Putamen (tissue), 1 donor: ENCODE results near the gene KDM4B.
A peak's percentile ranks its signal among the peaks of the same experiment; 100 is the strongest.
"Not testable (repeated sequence)": the region's sequence is repeated elsewhere in the genome, so short reads cannot be mapped to it uniquely, and the experiment has no call there.

Source experiments
- DNase-seq: peaks from one replicate; pipeline ENCODE4 v3.0.0-alpha.2; 2016; ENCODE audit warnings: low spot score

KDM4B gene

GRCh38 chr19:5013761-5014160 is 44.8 kb downstream of the KDM4B start:
- no peak for DNase-seq

DNA sequence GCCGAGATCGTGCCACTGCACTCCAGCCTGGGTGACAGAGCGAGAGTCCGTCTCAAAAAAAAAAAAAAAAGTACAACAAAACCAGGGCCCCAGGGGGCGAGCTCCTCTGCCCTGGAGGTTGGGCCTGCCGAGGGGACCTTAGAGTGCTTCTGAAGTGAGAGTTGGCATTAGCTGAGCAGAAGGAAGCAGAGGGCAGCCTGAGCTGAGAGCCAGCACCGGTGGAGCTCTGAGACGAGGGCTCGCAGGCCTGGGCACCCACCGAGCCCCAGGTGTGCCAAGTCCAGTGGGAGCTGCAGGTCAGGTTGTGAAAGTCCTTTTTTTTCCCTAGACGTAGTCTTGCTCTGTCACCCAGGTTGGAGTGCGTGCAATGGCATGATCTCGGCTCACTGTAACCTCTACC is 46.0 kb downstream of the KDM4B start:
- DNase-seq = no peak

DNA sequence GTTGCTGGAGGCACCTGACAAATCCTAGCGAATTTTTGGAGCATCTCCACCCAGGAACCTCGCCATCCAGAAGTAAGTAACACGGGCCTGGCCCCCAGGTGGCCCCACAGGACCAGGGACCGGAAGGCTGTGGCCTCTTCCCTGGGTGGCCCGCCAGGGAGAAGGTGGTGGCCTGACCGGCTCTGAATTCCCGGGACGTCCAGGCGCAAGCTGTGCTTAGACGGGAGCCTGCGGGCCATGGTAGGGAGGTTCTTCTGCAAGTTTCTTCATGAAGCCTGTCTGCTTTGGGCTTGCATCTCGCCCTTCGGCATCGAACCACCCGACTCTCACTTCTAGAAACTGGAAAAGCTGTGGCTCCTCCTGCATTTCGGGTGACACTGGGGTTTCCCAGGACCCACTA is 47.4 kb downstream of the KDM4B start:
- no peak for DNase-seq

- no peak for DNase-seq
Observed at GRCh38 chr19:5016781-5017180, 47.9 kb downstream of the KDM4B start.

GRCh38 chr19:5017235-5017634 is 48.3 kb downstream of the KDM4B start:
- no peak for DNase-seq

DNA sequence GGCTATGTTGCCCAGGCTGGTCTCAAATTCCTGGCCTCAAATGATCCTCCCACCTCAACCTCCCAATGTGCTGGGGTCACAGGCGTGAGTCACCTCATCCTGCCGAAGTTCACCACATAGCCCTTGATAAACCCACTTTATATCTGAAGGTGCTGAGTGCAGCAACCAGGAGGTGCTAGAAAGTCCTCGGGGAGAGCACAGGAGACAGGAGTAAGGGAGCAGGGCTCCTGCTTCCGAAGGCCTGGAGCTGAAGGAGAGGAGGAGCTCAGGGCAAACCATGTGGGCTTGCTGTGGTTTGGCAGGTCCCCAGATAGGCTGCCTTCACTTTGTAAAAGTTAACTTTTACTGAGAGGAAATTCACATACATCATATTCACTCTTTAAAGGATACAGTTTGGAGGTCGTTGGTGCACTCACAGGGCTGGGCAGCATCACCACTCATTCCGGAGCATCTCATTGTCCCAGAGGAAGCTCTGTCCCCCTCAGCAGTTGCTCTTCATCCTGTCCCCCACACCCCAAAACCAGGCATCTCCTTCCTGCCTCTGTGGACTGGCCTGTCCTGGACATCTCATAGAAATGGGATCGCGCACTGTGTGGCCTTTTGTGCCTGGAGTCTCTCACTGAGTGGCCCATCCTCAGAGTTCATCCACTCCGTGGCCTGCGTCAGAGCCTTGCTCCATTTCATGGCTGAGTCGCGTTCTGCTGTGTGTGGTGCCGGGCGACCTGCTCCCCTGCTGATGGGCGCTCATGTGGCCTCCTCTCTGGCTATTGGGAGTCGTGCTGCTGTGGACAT is 49.5 kb downstream of the KDM4B start:
- DNase-seq = no peak

DNA sequence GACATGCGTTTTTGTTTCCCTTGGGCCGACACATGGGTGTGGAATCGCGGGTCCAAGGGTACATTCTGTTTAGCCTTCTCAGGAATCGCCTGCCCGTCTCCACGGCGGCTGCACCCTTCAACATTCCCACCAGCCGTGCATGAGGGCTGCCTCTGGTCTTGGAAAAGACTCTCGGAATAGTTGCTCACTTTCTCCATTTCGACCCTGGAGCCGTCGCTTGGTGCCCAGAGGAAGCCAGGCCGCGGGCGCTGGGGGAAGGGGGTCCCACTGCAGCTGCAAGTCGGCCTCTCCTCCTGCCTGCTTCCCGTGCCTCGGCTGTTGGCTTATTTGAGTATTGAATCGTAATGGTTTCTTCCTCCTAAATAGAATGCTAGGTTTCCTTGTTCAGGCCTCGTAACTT is 51.5 kb downstream of the KDM4B start:
- DNase-seq = no peak

DNA sequence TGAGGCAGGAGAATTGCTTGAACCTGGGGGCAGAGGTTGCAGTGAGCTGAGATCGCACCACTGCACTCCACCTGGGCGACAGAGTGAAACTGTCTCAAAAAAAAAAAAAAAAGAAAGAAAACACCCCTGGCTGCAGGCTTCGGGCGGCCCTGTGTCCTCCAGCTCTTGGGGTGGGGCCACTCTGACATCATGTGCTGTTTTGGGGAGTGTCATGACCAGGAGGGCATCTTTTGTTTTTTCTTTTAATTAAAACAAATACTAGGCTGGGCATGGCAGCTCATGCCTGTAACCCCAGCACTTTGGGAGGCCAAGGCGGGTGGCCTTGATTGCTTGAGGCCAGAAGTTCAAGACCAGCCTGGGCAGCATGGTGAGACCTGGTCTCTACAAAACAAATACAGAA is 52.1 kb downstream of the KDM4B start:
- DNase-seq = no peak

- no peak for DNase-seq
Observed at GRCh38 chr19:5022066-5022860, 53.4 kb downstream of the KDM4B start.

DNA sequence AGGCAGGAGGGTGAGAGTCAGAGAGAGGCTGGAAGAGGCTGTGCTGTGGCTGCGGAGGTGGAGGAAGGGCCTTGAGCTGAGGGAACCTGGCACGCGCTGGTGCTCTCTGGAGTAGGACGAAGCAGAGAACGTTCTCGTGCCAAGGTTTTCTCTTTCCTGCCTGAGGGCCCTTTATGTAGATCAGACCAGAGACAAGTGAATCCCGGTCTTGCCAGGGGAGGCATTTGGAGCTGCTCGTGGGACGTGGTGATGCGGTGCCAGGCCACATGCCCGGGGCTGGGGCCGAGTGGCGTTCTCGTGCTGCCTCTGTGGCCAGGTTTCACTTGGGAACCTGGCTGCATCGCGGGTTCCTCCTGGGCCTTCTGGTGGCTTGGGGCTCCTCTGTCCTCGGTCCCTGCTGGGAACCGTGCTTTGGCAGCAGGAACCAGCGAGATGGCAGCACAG is 54.2 kb downstream of the KDM4B start:
- no peak for DNase-seq

- DNase-seq = no peak
Observed at GRCh38 chr19:5024282-5024681, 55.4 kb downstream of the KDM4B start.

DNA sequence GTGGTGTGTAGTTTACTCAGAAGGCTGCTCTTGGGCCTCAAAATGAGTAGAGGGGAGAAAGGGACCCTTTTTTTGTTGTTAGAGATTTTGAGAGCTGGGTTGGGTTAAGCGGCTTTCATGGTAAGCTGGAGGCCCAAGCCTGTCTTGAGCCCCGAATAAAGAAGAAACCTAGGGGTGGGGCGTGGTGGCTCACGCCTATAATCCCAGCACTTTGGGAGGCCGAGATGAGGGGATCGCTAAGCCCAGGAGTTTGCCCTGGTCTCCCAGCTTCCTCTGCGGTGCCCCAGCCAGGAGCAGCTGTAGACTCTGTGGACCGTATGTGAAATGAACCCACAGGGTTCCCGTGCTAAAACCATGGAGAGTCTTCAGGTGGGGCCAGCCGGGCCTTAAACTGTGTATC is 56.1 kb downstream of the KDM4B start:
- no peak for DNase-seq

GRCh38 chr19:5026706-5027273 is 57.9 kb downstream of the KDM4B start:
- no peak for DNase-seq

DNA sequence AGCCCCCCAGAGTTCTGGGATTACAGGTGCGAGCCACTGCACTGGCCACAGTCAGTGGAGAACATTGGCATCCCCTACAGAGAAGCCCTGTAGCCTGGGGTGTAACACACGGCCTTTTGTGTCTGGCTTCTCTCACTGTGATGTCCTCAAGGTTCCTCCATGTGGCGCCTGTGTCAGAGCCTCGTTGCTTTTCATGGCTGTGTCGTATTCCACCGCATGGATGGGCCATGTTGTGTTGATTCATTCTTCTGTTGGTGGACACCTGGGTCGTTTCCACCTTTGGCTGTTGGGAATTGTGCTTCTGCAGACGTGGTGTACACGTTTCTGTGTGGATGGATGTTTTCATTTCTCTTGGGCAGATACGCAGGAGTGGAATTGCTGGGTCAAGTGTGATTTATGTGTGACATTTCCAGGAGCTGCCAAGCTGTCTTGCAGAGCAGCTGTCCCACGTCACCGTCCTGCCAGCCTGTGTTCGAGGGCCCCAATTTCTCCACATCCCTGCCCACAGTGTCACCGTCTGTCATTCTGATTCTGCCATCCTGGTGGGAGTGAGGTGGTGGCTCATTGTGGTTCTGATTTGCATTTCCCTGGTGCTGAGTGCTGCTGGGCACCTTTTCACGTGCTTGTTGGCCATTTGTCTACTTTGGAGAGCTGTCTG is 59.4 kb downstream of the KDM4B start:
- no peak for DNase-seq

- not testable (repeated sequence) for DNase-seq
Observed at GRCh38 chr19:5029596-5029995, 60.7 kb downstream of the KDM4B start.

GRCh38 chr19:5030136-5030820 is 61.4 kb downstream of the KDM4B start:
- DNase-seq = no peak

GRCh38 chr19:5030822-5031221 is 61.9 kb downstream of the KDM4B start:
- no peak for DNase-seq

DNA sequence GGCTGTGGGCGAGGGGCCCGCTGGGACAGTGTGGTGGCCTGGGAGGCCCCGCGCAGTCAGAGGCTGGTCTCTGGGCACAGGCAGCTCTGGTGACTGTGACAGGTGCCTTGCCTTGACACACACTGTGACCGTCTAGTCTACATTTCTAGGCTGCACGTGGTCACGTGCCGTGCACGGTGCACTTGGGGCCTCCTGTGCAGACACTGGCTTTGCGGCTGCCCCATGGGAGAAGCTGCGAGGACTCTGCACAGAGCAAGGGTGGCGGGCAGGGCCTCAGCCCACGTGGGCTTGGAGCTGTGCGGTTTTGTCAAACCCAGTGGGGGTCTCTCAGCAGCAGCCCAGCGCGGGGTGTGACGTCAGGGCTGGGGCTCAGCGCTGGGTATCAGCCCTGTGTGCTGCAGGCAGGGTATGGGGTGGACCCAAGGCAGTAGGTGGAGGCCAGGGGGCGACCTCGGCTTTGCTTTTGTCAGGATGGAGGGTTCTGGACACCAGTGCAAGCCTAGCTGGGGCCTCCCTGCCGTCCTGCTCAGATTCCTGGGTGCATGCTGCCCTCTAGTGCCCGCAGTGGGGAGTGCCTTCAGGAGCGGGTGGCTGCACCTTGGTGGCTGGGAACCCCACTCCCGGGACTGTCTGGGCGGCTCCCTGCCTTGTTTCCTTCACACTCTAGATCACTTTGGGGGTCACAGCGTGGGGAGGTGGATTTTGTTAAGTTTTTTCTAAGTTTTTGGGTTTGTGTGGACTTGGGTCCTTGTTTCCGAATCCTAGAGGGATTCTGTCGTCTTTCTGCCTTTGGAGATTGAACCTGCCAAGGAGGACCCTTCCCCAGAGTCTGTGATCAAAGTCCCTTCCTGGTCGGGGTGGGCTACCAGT is 62.6 kb downstream of the KDM4B start:
- peak; percentile 61 for DNase-seq

DNA sequence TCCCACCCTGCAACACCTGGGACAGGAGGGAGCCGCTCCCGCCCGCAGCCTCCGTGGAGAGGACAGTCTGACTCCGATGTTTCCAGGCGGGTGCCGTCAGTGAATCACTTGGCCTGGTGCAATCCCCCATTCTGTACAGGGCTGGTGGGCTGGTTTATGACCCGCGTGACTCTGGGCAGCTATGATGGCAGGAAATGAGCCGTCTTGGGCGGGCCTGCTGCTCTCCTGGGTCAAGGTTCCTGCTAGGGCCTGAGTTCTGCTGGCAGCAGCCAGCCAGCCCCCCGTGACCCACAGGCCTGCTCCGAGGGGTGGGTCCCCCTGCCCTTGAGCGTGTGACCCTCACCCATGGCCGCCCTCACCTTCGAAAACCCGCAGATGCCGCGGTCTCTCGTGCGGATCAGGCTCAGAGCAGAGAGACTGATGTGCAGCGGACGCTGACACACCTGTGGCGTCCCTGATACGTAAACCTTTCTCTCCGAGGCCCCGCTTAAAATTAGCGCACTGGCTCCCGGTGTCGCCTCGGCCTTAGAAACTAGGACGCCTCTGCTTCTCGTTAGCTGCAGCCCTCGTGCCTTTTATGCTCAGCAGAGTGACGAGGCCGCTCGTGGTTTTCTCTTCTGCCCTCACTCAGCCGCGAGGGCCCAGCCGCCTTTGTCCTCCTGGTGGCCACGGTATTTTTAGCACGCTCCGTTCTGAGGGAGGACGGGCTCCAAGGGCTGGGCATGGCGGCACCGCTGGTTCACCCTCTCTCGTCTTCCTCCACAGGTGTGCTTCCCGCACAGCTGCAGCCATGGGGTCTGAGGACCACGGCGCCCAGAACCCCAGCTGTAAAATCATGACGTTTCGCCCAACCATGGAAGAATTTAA is 63.4 kb downstream of the KDM4B start:
- no peak for DNase-seq
